Transverse colon (tissue), 4 donors: Measurements from ENCODE around the gene TNNC1.

Experiments used
- EP300 ChIP-seq: sonication (generic); formaldehyde crosslinking; IDR thresholded peaks from one replicate; pipeline ENCODE4 v1.6.1; 2017; ENCODE audit warnings: antibody characterized with exemption, low read depth
- POLR2A ChIP-seq: fragments of 450-650 bp; IDR thresholded peaks from one replicate; pipeline ENCODE4 v1.6.1; 2016; ENCODE audit warnings: antibody characterized with exemption, mild to moderate bottlenecking, moderate library complexity
- POLR2AphosphoS5 ChIP-seq, 3 donors: sonication (generic); formaldehyde crosslinking; IDR thresholded peaks; one replicate each; pipeline ENCODE4 v1.6.1; 2016; ENCODE audit warnings: antibody characterized with exemption in 3 of 3
- TF ChIP-seq, protein P1 (sequence below), 5 experiments: fragments of 200-600 bp in 3 of 5; fragments of 450-650 bp in 2 of 5; sonication (generic) in 3 of 5; IDR thresholded peaks; 1 replicate in 2 of 5; 2 replicates in 3 of 5; pipeline ENCODE4 v1.5.1; 2016 to 2017; ENCODE audit warnings: antibody characterized with exemption in 5 of 5, inconsistent platforms in 3 of 5, mild to moderate bottlenecking in 2 of 5, moderate library complexity in 1 of 5

DNA sequence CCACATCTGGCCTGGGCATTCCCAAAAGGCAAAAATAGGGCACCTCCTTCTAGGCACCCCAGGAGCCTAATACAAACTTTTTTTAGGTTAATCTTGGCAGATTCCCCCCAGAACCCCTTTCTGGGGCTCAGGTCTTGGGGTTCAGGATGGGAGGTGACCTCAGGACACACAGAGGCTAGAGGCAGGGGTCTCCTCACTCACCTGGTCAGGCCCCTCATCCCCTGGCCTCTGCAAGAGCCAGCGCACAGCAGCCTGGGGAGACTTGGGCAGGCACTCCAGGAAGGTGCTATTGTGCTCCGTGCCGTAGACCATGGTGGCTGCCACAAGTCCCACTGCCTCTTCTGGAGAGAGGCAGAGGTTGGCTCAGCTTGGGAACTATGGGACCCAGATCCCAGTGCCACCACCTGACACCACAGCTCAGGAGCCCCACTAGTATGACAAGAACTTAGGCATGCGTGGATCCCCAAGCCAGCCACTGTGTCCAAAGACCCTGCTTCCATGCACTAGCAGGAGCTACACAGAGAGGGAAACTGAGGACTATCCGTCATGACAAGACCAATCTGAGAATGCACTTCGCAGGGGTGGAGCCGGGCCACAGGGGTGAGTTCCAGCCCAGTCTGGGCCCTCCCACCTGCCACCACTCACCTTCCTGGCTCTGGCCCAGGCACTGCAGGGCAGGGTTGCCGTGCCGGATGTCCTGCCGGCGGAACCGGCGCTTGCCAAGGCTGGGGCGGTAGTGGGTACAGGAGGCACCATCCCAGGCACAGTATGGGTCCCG, 16.3 kb downstream of the TNNC1 start:
- TF ChIP-seq, protein P1, sequence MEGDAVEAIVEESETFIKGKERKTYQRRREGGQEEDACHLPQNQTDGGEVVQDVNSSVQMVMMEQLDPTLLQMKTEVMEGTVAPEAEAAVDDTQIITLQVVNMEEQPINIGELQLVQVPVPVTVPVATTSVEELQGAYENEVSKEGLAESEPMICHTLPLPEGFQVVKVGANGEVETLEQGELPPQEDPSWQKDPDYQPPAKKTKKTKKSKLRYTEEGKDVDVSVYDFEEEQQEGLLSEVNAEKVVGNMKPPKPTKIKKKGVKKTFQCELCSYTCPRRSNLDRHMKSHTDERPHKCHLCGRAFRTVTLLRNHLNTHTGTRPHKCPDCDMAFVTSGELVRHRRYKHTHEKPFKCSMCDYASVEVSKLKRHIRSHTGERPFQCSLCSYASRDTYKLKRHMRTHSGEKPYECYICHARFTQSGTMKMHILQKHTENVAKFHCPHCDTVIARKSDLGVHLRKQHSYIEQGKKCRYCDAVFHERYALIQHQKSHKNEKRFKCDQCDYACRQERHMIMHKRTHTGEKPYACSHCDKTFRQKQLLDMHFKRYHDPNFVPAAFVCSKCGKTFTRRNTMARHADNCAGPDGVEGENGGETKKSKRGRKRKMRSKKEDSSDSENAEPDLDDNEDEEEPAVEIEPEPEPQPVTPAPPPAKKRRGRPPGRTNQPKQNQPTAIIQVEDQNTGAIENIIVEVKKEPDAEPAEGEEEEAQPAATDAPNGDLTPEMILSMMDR (IDR thresholded peaks at IDR 0.05) = no peak
- TF ChIP-seq EP300 (no peak), POLR2AphosphoS5 (IDR thresholded peaks at IDR 0.05) (no peak), POLR2A (no peak)
